Lower leg skin (tissue), 3 donors: Measurements from ENCODE around the gene ABCA6.

ENCODE experiments used
- CTCF ChIP-seq, 3 donors: fragments of 450-650 bp; IDR thresholded peaks; one replicate each; pipeline ENCODE4 v1.5.1; 2016; ENCODE audit warnings: antibody characterized with exemption in 3 of 3, mild to moderate bottlenecking in 3 of 3, moderate library complexity in 2 of 3
- POLR2A ChIP-seq, 2 donors: fragments of 450-650 bp; IDR thresholded peaks; one replicate each; pipeline ENCODE4 v1.6.1; 2016 to 2017; ENCODE audit warnings: antibody characterized with exemption in 2 of 2, mild to moderate bottlenecking in 1 of 2, moderate library complexity in 1 of 2

DNA sequence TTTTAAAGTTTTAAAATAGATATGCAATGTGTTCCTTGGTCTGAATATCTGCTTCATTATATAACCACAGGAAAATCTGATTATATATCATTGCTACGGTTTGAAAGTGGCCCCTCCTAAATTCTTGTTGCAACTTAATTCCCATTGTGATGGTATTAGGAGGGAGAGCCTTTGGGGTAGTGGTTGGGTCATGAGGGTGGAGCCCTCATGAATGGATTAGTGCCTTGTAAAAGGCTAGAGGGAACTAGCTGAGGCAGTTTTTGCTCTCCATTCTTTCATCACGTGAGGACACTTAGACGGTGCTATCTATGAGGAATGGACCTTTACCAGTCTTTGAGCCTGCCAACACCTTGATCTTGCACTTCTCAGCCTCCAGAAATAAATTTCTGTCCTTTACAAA, 7.6 kb downstream of the ABCA6 start:
- TF ChIP-seq CTCF (IDR thresholded peaks at IDR 0.05): no peak
- TF ChIP-seq POLR2A (IDR thresholded peaks at IDR 0.05): no peak
